Lower leg skin (tissue), 4 donors: ENCODE results near the gene CYP27A1. TPM values are rescaled to one million over a fixed set of nuclear protein-coding genes. Genes with fewer than 3 reads are reported as not detected.

Source experiments
- DNase-seq, 2 donors: peaks; one replicate each; pipeline ENCODE4 v3.0.0-alpha.2; 2019; ENCODE audit warnings: low spot score in 2 of 2
- H3K4me3 ChIP-seq: fragments of 200-600 bp; sonication (generic); 2 replicates; pipeline ENCODE4 v1.5.1; 2017; ENCODE audit warnings: mild to moderate bottlenecking, low read depth; ENCODE audit not compliant: poor library complexity, severe bottlenecking
- CTCF ChIP-seq, 3 donors: fragments of 450-650 bp; IDR thresholded peaks; one replicate each; pipeline ENCODE4 v1.5.1; 2016; ENCODE audit warnings: antibody characterized with exemption in 3 of 3, mild to moderate bottlenecking in 3 of 3, moderate library complexity in 2 of 3
- POLR2A ChIP-seq, 2 donors: fragments of 450-650 bp; IDR thresholded peaks; one replicate each; pipeline ENCODE4 v1.6.1; 2016 to 2017; ENCODE audit warnings: antibody characterized with exemption in 2 of 2, mild to moderate bottlenecking in 1 of 2, moderate library complexity in 1 of 2
- WGBS, 2 donors: methylation state at CpG; one replicate each; pipeline ENCODE4 v1.1.5; 2018; 5-methylcytosine and 5-hydroxymethylcytosine counted together
- intact Hi-C: fragments of 100-400 bp; cut with DNase I; formaldehyde crosslinking; loops from one replicate; pipeline ENCODE4 v1.15.0; 2023; ENCODE audit warnings: low total_unique reads
- total RNA-seq, 4 donors: library from RNA; depleted of rRNA; stranded (reverse); fragments of >200 nt; gene quantifications; one replicate each; pipeline ENCODE4 v1.1.0, GENCODE V29; 2016

Gene CYP27A1
- total RNA-seq = 10 to 100 TPM; 12.9 to 35.2 (median 21.8) TPM

GRCh38 chr2:218781691-218782527 lies at the start of gene CYP27A1:
Gene CYP27A1, plus strand, starts transcription at chr2:218782147. Its CDS starts 36 bp downstream, at chr2:218782183.
- H3K4me3 ChIP-seq = peak within 1 kb of the TSS; percentile 70
- WGBS, 2 donors = 22 to 34% methylated on average over 47 to 68 of the region's 76 CpGs
- intact Hi-C loops = no loop called here
- TF ChIP-seq POLR2A (IDR thresholded peaks at IDR 0.05) = no peak
- TF ChIP-seq CTCF (IDR thresholded peaks at IDR 0.05) = no peak
- peak in 1 of 2 donors; percentile 88 for DNase-seq

DNA sequence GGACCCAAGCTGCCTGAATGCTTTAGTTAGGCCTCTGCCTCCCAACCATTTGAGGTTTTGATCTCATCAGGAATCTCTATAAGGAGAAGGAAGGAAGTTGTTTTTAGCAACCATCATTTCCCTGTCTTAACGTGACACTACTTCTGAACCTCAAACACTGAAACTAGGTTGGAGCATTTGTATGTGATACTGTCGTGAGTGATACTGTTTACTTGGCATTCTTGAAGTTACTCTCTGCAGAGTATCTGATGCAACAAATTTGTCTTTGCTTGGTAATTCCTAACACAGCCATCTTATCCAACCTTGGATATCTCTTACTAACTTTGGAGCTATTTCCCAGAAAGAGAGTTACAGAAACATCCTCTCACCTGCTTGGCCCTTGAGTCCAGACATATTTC lies 49.2 kb upstream of the CYP27A1 start:
- intact Hi-C loops = no loop called here
- no peak for DNase-seq
- 45 to 73% methylated on average over 2 of the region's 2 CpGs for WGBS, 2 donors
- no peak overlapping the region for H3K4me3 ChIP-seq
- TF ChIP-seq CTCF (IDR thresholded peaks at IDR 0.05) = no peak
- no peak for TF ChIP-seq POLR2A (IDR thresholded peaks at IDR 0.05)

DNA sequence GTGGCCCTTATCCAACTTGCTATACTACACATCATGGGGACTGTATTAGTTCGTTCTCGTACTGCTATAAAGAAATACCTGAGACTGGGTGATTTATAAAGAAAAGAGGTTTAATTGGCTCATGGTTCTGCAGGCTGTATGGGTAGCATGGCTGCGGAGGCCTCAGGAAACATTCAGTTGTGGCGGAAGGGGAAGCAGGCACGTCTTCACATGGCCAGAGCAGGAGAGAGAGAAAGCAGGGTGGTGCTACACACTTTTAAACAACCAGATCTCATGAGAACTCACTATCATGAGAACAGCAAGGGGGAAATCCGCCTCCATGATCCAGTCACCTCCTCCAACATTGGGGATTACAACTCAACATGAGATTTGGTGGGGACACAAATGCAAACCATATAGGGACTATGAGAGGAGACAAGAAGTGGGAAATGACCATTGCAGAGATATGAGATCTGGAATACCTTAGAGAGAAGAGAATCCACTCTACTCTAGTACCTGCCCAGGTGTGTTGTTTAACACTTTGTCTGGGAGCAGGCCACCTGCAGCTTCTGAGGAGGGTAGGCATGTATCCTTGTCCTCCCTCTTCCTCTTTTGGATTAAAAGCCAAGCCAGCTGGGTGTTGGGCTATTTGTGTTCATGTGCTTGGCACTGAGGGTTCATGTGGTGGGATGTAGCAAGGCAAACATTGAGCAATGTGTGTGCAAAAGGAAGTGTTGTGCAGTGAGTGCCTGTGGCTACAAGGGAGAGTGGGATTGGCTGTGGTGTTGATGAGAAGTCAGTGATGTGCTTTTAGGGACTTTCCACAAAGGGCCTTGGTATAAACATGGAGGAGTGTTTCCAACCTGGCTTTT lies 48.6 kb upstream of the CYP27A1 start:
- no peak overlapping the region for H3K4me3 ChIP-seq
- 71 to 77% methylated on average over 6 of the region's 6 CpGs for WGBS, 2 donors
- DNase-seq = peak in 1 of 2 donors; percentile 47
- TF ChIP-seq CTCF (IDR thresholded peaks at IDR 0.05) (no peak), POLR2A (IDR thresholded peaks at IDR 0.05) (no peak)
- intact Hi-C loops = no loop called here

DNA sequence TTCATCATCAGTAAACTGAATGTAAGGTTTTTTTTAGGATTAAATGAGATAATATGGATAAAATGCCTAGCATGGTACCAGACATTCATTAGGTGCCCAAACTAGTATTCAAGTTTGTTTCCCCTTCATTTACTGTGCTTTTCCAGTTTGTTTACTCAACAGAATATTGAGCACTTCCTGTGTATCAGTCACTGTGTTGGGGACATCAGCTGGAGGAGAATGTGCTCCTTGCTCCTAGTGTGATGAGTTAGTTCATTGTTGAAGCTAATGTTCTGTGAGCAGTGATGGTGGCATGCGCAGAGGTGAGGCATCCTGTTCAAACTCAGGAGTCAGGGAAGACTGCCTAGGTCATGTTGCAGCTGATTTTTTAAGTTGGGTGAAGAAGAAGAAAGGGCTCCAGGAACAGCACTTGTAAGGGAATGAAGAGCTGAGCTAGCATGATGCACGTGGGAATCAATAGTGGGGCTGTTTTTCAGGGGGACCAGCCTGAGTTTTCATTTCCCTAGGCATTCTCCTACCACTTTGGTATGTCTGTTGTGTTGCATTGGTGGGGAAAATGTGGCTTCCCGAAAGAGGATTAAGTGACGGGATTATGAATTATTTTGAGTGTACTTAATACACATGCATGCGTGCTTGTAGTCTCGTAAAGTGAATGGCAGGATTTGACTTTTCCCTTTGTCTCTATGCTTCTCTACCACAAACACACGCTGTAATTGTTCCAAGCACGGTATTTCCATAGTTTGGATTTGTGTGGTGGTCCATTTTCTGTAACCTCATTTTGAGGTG lies 47.6 kb upstream of the CYP27A1 start:
- H3K4me3 ChIP-seq = no peak overlapping the region
- TF ChIP-seq CTCF (IDR thresholded peaks at IDR 0.05) = no peak
- no peak for TF ChIP-seq POLR2A (IDR thresholded peaks at IDR 0.05)
- WGBS, 2 donors = 92 to 96% methylated on average over 8 of the region's 8 CpGs
- DNase-seq = no peak
- intact Hi-C loops = no loop called here

DNA sequence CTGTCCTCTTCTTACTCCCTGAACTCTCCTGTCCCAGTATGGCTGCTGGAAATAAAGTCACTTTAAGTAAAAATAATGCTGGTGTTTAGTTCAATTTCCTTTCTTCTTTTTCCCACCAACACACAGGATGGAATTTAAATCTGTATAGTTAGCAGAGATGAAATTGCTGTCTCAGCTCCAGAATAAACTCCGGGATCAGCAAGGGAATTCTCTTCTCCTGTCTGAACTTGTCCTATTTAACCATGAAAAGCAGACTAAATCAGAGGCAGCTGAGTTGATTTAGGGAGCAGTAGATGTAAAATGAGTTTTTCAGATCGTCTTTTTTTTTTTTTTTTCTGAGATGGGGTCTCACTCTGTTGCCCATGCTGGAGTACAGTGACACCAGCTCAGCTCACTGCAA lies 45.4 kb upstream of the CYP27A1 start:
- WGBS, 2 donors = 25 to 51% methylated on average over 2 of the region's 2 CpGs
- DNase-seq = no peak
- no peak overlapping the region for H3K4me3 ChIP-seq
- no peak for TF ChIP-seq POLR2A (IDR thresholded peaks at IDR 0.05)
- TF ChIP-seq CTCF (IDR thresholded peaks at IDR 0.05) = no peak
- intact Hi-C loops = no loop called here
